HEK293T (cell line): Measurements from ENCODE around the gene KIAA1217.

Experiments
- CTCF ChIA-PET: fragments of 350-600 bp; formaldehyde crosslinking; extraction: SDS; loops from one replicate; lab custom pipeline; 2021; ENCODE audit warnings: antibody characterized with exemption, inconsistent platforms; lab: Yijun Ruan, JAX
- POLR2A ChIA-PET: fragments of 350-600 bp; formaldehyde crosslinking; extraction: SDS; loops from one replicate; lab custom pipeline; 2020; ENCODE audit warnings: antibody characterized with exemption, inconsistent platforms; lab: Yijun Ruan, JAX
- DNase-seq: peaks from one replicate; pipeline ENCODE4 v3.0.0; 2012; ENCODE audit warnings: mixed read lengths; ENCODE audit errors: extremely low spot score
- ARNT ChIP-seq: fragments of 450-650 bp; IDR thresholded peaks from 2 replicates; pipeline ENCODE4 v1.6.1; 2017; ENCODE audit warnings: mild to moderate bottlenecking
- BHLHE40 ChIP-seq: fragments of 450-650 bp; IDR thresholded peaks from 2 replicates; pipeline ENCODE4 v1.6.1; 2016; ENCODE audit warnings: mild to moderate bottlenecking, moderate library complexity, borderline replicate concordance
- CTBP1 ChIP-seq: fragments of 450-650 bp; IDR thresholded peaks from 2 replicates; pipeline ENCODE4 v1.6.1; 2016; ENCODE audit warnings: borderline replicate concordance
- ELF4 ChIP-seq: fragments of 450-650 bp; IDR thresholded peaks from 2 replicates; pipeline ENCODE4 v1.6.1; 2017; ENCODE audit warnings: antibody characterized with exemption
- FOXA1 ChIP-seq: fragments of 450-650 bp; IDR thresholded peaks from 2 replicates; pipeline ENCODE4 v1.6.1; 2016; ENCODE audit warnings: mild to moderate bottlenecking
- FOXK2 ChIP-seq: fragments of 450-650 bp; IDR thresholded peaks from 2 replicates; pipeline ENCODE4 v1.6.1; 2016; ENCODE audit warnings: mild to moderate bottlenecking
- FOXM1 ChIP-seq: fragments of 450-650 bp; IDR thresholded peaks from 2 replicates; pipeline ENCODE4 v1.6.1; 2017; ENCODE audit warnings: mild to moderate bottlenecking, borderline replicate concordance
- HDGF ChIP-seq: fragments of 450-650 bp; IDR thresholded peaks from 2 replicates; pipeline ENCODE4 v1.6.1; 2017; ENCODE audit warnings: antibody characterized with exemption, borderline replicate concordance
- L3MBTL2 ChIP-seq: fragments of 450-650 bp; conservative IDR thresholded peaks from 2 replicates; pipeline ENCODE4 v1.6.1; 2016; ENCODE audit warnings: mild to moderate bottlenecking
- LEF1 ChIP-seq: fragments of 450-650 bp; IDR thresholded peaks from 2 replicates; pipeline ENCODE4 v1.6.1; 2017; ENCODE audit warnings: mild to moderate bottlenecking, borderline replicate concordance
- NFRKB ChIP-seq: fragments of 450-650 bp; IDR thresholded peaks from 2 replicates; pipeline ENCODE4 v1.6.1; 2016; ENCODE audit warnings: mild to moderate bottlenecking, moderate library complexity
- PKNOX1 ChIP-seq: fragments of 450-650 bp; IDR thresholded peaks from 2 replicates; pipeline ENCODE4 v1.6.1; 2016
- SP1 ChIP-seq: fragments of 450-650 bp; IDR thresholded peaks from 2 replicates; pipeline ENCODE4 v1.6.1; 2017
- SUZ12 ChIP-seq: fragments of 450-650 bp; IDR thresholded peaks from 2 replicates; pipeline ENCODE4 v1.6.1; 2016; ENCODE audit warnings: mild to moderate bottlenecking
- TARDBP ChIP-seq: fragments of 450-650 bp; IDR thresholded peaks from 2 replicates; pipeline ENCODE4 v1.6.1; 2016
- ZNF384 ChIP-seq: fragments of 450-650 bp; IDR thresholded peaks from 2 replicates; pipeline ENCODE4 v1.6.1; 2016

Gene KIAA1217

GRCh38 chr10:24262929-24263590 is 54.1 kb downstream of the KIAA1217 start:
- POLR2A ChIA-PET, result no interaction called here
- CTCF ChIA-PET, result no interaction called here
- TF ChIP-seq ELF4, result no peak
- TF ChIP-seq LEF1, result no peak
- TF ChIP-seq HDGF, result no peak
- no peak for TF ChIP-seq SUZ12
- no peak for TF ChIP-seq FOXA1
- no peak for TF ChIP-seq SP1
- TF ChIP-seq ARNT, result no peak
- no peak for TF ChIP-seq TARDBP
- no peak for TF ChIP-seq NFRKB
- TF ChIP-seq CTBP1, result no peak
- no peak for TF ChIP-seq ZNF384
- no peak for TF ChIP-seq FOXK2
- TF ChIP-seq L3MBTL2, result no peak
- no peak for TF ChIP-seq PKNOX1
- no peak for TF ChIP-seq BHLHE40

GRCh38 chr10:24269476-24269875 is 60.5 kb downstream of the KIAA1217 start:
- no peak for DNase-seq
- TF ChIP-seq CTBP1 (no peak), L3MBTL2 (no peak), ZNF384 (no peak), SUZ12 (no peak), SP1 (no peak), NFRKB (no peak), LEF1 (no peak), FOXA1 (no peak), HDGF (no peak), TARDBP (no peak), BHLHE40 (no peak), PKNOX1 (no peak), ELF4 (no peak), ARNT (no peak), FOXK2 (no peak), FOXM1 (no peak)
- ChIA-PET POLR2A (no interaction called here), CTCF (no interaction called here)

More at GRCh38 chr10:24262929-24263590, 54.1 kb downstream of the KIAA1217 start:
- DNase-seq, result no peak

- ChIA-PET CTCF (no interaction called here), POLR2A (no interaction called here)
- no peak for DNase-seq
- TF ChIP-seq PKNOX1, result no peak
- no peak for TF ChIP-seq ELF4
- no peak for TF ChIP-seq TARDBP
- TF ChIP-seq NFRKB, result no peak
- TF ChIP-seq BHLHE40, result no peak
- TF ChIP-seq ARNT, result no peak
- no peak for TF ChIP-seq ZNF384
- TF ChIP-seq SP1, result no peak
- no peak for TF ChIP-seq L3MBTL2
- TF ChIP-seq FOXA1, result no peak
- TF ChIP-seq FOXK2, result no peak
- no peak for TF ChIP-seq SUZ12
- no peak for TF ChIP-seq CTBP1
- TF ChIP-seq FOXM1, result no peak
- TF ChIP-seq HDGF, result no peak
Measured at GRCh38 chr10:24272374-24272773, 63.4 kb downstream of the KIAA1217 start.

GRCh38 chr10:24277277-24277676 is 68.3 kb downstream of the KIAA1217 start:
- DNase-seq, result no peak
- POLR2A ChIA-PET, result no interaction called here
- CTCF ChIA-PET, result no interaction called here
- no peak for TF ChIP-seq SP1
- TF ChIP-seq SUZ12, result no peak
- TF ChIP-seq FOXM1, result no peak
- no peak for TF ChIP-seq ARNT
- no peak for TF ChIP-seq ELF4
- no peak for TF ChIP-seq FOXA1
- TF ChIP-seq ZNF384, result no peak
- no peak for TF ChIP-seq CTBP1
- TF ChIP-seq L3MBTL2, result no peak
- no peak for TF ChIP-seq PKNOX1
- no peak for TF ChIP-seq HDGF

GRCh38 chr10:24277771-24278170 is 68.8 kb downstream of the KIAA1217 start:
- DNase-seq, result no peak
- ChIA-PET POLR2A (no interaction called here), CTCF (no interaction called here)
- TF ChIP-seq ARNT, result no peak
- no peak for TF ChIP-seq SP1
- TF ChIP-seq SUZ12, result no peak
- TF ChIP-seq TARDBP, result no peak
- no peak for TF ChIP-seq LEF1
- TF ChIP-seq BHLHE40, result no peak
- no peak for TF ChIP-seq FOXK2
